Endothelial cell of umbilical vein (primary cell): Measurements from ENCODE around the gene TENM4. TPM values are rescaled to one million over a fixed set of nuclear protein-coding genes. Genes with fewer than 3 reads are reported as not detected.

ENCODE experiments used
- BruUV-seq: library from RNA; stranded (reverse); fragments of 400-500 nt; replicated peaks from 2 replicates; lab custom pipeline; 2021; lab: Mats Ljungman, UMichigan
- CTCF ChIA-PET: fragments of 300-600, 350-600 bp; sonication (Branson Sonifier 250); formaldehyde crosslinking; loops from one replicate; lab custom pipeline; 2021; ENCODE audit warnings: antibody characterized with exemption, inconsistent platforms; lab: Charles Lee
- POLR2A ChIA-PET: fragments of 300-600, 350-600 bp; sonication (Branson Sonifier 250); formaldehyde crosslinking; loops from one replicate; lab custom pipeline; 2021; ENCODE audit warnings: antibody characterized with exemption, inconsistent platforms; lab: Charles Lee
- DNase-seq: peaks from one replicate; pipeline ENCODE4 v3.0.0-alpha.2; 2011; ENCODE audit warnings: low read depth, low spot score
- FAIRE-seq: peaks from 2 replicates; lab custom pipeline; 2011; peaks lifted over from hg19 to GRCh38; lab: Jason Lieb, UNC
- H2AFZ ChIP-seq: 2 replicates; pipeline ENCODE4 v1.6.0; 2012; ENCODE audit warnings: low read depth, low read length, control low read depth, inconsistent platforms
- H3K27ac ChIP-seq: 2 replicates; pipeline ENCODE4 v1.5.1; 2011; ENCODE audit warnings: low read depth, mild to moderate bottlenecking, control low read depth, low read length, moderate library complexity; ENCODE audit not compliant: insufficient read depth
- H3K27me3 ChIP-seq, 2 experiments: 2 replicates each; pipeline versions ENCODE4 v1.6.0 to v1.6.1; 2011; ENCODE audit warnings: low read length in 2 of 2, mixed read lengths in 1 of 2; ENCODE audit not compliant: control insufficient read depth in 2 of 2, insufficient read depth in 2 of 2
- H3K36me3 ChIP-seq, 2 experiments: 2 replicates in 1 of 2; 3 replicates in 1 of 2; pipeline ENCODE4 v1.5.1; 2011; ENCODE audit warnings: low read length in 2 of 2, mild to moderate bottlenecking in 1 of 2, moderate library complexity in 1 of 2; ENCODE audit not compliant: control insufficient read depth in 2 of 2, insufficient read depth in 2 of 2; ENCODE audit errors: extremely low read depth in 1 of 2
- H3K4me1 ChIP-seq: 3 replicates; pipeline ENCODE4 v1.5.1; 2011; ENCODE audit warnings: mild to moderate bottlenecking, low read length; ENCODE audit not compliant: control insufficient read depth, insufficient read depth; ENCODE audit errors: extremely low read depth
- H3K4me2 ChIP-seq: 2 replicates; pipeline ENCODE4 v1.6.1; 2011; ENCODE audit warnings: low read length, control low read depth, mixed read lengths; ENCODE audit not compliant: insufficient read depth
- H3K4me3 ChIP-seq, 3 experiments: fragments of 200-600 bp in 1 of 3; sonication (generic), shearing (Covaris generic) in 1 of 3; replicated peaks in 1 of 3; 2 replicates each; pipeline ENCODE4 v1.5.1; 2011 to 2016; ENCODE audit warnings: control low read depth in 3 of 3, low read length in 3 of 3, mild to moderate bottlenecking in 2 of 3, inconsistent platforms in 1 of 3, low read depth in 1 of 3, moderate library complexity in 1 of 3; ENCODE audit not compliant: insufficient read depth in 1 of 3
- H3K79me2 ChIP-seq: 2 replicates; pipeline ENCODE4 v1.6.0; 2012; ENCODE audit warnings: low read length, inconsistent platforms; ENCODE audit not compliant: control insufficient read depth, insufficient read depth
- H3K9ac ChIP-seq: replicated peaks from 2 replicates; pipeline ENCODE3; 2011; ENCODE audit warnings: low read length, control low read depth; ENCODE audit not compliant: insufficient read depth; ENCODE audit errors: extremely low read depth
- H3K9me1 ChIP-seq: replicated peaks from 3 replicates; pipeline ENCODE4 v1.6.0; 2011; ENCODE audit warnings: mild to moderate bottlenecking, low read length; ENCODE audit not compliant: control insufficient read depth, insufficient read depth; ENCODE audit errors: extremely low read depth
- H3K9me3 ChIP-seq: replicated peaks from 2 replicates; pipeline ENCODE4 v1.5.1; 2012; ENCODE audit warnings: low read length, inconsistent platforms; ENCODE audit not compliant: control insufficient read depth, insufficient read depth
- H4K20me1 ChIP-seq: replicated peaks from 2 replicates; pipeline ENCODE3; 2011; ENCODE audit warnings: mild to moderate bottlenecking, low read length; ENCODE audit not compliant: control insufficient read depth, insufficient read depth; ENCODE audit errors: extremely low read depth
- CTCF ChIP-seq, 2 donors: IDR thresholded peaks; 1 replicate in 1 of 2; 2 replicates in 1 of 2; pipeline ENCODE4 v1.5.1; 2011; ENCODE audit warnings: low read length in 2 of 2, mild to moderate bottlenecking in 2 of 2, moderate library complexity in 2 of 2, control low read depth in 1 of 2, inconsistent platforms in 1 of 2, low read depth in 1 of 2; ENCODE audit not compliant: insufficient read depth in 1 of 2; ENCODE audit errors: extremely low read depth in 1 of 2
- EZH2 ChIP-seq: IDR thresholded peaks from 2 replicates; pipeline ENCODE4 v1.6.1; 2012; ENCODE audit warnings: borderline replicate concordance, low read depth, mild to moderate bottlenecking, moderate library complexity, low read length, inconsistent platforms; ENCODE audit not compliant: severe bottlenecking
- GATA2 ChIP-seq: IDR thresholded peaks from 2 replicates; pipeline ENCODE4 v1.7.0; 2011; ENCODE audit warnings: low read depth, mild to moderate bottlenecking, moderate library complexity, mixed read lengths, low read length; ENCODE audit not compliant: insufficient read length, insufficient read depth
- MAX ChIP-seq: IDR thresholded peaks from 2 replicates; pipeline ENCODE4 v1.6.1; 2011; ENCODE audit not compliant: insufficient read depth, insufficient read length
- MYC ChIP-seq: IDR thresholded peaks from one replicate; pipeline ENCODE4 v1.6.1; 2011; ENCODE audit warnings: mild to moderate bottlenecking, low read depth, low read length
- dilution Hi-C: fragments of 300-500 bp; cut with MboI; formaldehyde crosslinking; loops from one replicate; pipeline ENCODE4 v1.15.0; 2019; ENCODE audit warnings: low sequenced_read_pairs; ENCODE audit not compliant: extremely low pct_ligation_motif_present
- intact Hi-C: fragments of 100-400 bp; cut with micrococcal nuclease; formaldehyde crosslinking; loops from one replicate; pipeline ENCODE4 v1.10.0; 2022
- polyA plus RNA-seq, 4 experiments: library from polyadenylated mRNA; depleted of rRNA in 3 of 4; stranded (reverse) in 3 of 4; unstranded in 1 of 4; fragments of >200 nt; gene quantifications; 2 replicates each; pipeline versions ENCODE4 v1.2.1 to v1.2.3, GENCODE V29; 2011 to 2012; ENCODE audit warnings: missing spikeins in 1 of 4
- total RNA-seq: library from RNA; stranded (reverse); gene quantifications from 2 replicates; pipeline ENCODE4 v1.2.3, GENCODE V29; 2021

The TENM4 gene
- total and polyA plus RNA-seq, 2 donors (not counting 3 experiments of a cell fraction or from before 2014, with no cell fraction given): 0.06 to 0.27 TPM

- TF ChIP-seq GATA2 (no peak), MAX (no peak), EZH2 (no peak), CTCF (IDR thresholded peaks at IDR 0.05; ENCODE audit: extremely low read depth in 1 of 2, insufficient read depth in 1 of 2, low read depth in 1 of 2, low read length in 2 of 2) (no peak), MYC (no peak)
- H3K27ac ChIP-seq: no peak overlapping the region
- H3K4me2 ChIP-seq: no peak overlapping the region
- H4K20me1 ChIP-seq: no peaks in the 10 kb centered on the region
- DNase-seq (no peak), FAIRE-seq (no peak)
- H3K4me3 ChIP-seq: no peak overlapping the region
- no peaks in the 10 kb centered on the region for H3K36me3 ChIP-seq
- H3K9me3 ChIP-seq: no peaks in the 10 kb centered on the region
- dilution Hi-C loops: no loop called here
- intact Hi-C loops: no loop called here
- H2AFZ ChIP-seq: no peak overlapping the region
- ChIA-PET CTCF (no interaction called here), POLR2A (no interaction called here)
- BruUV-seq: no TSS peak
- no peaks in the 10 kb centered on the region for H3K9me1 ChIP-seq
- H3K4me1 ChIP-seq: no peaks in the 10 kb centered on the region
- H3K9ac ChIP-seq: no peak overlapping the region
- H3K27me3 ChIP-seq: no peaks in the 10 kb centered on the region
- no peaks in the 10 kb centered on the region for H3K79me2 ChIP-seq
Observed at GRCh38 chr11:79418241-79418640, 22.6 kb downstream of the TENM4 start.
